NCI-H1436 treated with DMSO at 0.1 percent for 48 hours (cell line): ENCODE measurements around the gene ZNF341.
"Not testable (repeated sequence)": the region's sequence is repeated elsewhere in the genome, so short reads cannot be mapped to it uniquely, and the experiment has no call there.

Source experiments
- DNase-seq: peaks from one replicate; lab custom pipeline; 2025; lab: John Stamatoyannopoulos, UW

The ZNF341 gene

DNA sequence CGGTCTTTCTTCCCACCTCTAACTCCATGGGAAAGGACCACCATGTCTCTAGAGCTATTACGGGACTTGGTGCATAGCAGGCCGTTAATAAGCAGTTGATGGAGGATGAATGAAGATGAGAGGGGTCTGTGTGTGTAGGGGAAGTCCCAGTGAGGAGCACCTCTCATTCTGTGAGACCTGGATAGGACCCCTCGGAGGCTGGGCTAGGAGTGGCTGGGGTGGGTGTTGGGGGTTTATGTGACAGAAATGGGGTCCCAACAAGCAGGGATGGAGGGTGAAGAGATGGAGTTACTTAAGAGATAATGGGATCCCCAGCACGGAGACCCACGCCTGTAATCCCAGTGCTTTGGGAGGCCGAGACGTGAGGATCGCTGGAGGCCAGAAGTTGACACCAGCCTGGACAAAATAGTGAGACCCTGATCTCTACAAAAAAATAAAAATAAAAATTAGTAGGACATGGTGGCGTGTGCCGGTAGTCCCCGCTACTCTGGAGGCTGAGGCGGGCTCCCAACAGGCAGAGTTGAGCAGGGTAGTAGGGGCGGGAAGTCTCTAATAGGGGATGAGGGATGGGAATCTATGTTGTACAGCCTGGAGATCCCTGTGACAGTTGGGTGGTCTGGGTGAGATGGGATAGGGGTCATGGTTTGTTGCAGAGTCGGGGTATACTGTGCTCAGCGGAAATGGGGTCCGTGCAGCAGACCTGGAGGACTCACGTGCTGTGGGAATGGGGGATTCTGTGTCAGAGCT is 677 bp upstream of the ZNF341 start:
- DNase-seq = no peak

DNA sequence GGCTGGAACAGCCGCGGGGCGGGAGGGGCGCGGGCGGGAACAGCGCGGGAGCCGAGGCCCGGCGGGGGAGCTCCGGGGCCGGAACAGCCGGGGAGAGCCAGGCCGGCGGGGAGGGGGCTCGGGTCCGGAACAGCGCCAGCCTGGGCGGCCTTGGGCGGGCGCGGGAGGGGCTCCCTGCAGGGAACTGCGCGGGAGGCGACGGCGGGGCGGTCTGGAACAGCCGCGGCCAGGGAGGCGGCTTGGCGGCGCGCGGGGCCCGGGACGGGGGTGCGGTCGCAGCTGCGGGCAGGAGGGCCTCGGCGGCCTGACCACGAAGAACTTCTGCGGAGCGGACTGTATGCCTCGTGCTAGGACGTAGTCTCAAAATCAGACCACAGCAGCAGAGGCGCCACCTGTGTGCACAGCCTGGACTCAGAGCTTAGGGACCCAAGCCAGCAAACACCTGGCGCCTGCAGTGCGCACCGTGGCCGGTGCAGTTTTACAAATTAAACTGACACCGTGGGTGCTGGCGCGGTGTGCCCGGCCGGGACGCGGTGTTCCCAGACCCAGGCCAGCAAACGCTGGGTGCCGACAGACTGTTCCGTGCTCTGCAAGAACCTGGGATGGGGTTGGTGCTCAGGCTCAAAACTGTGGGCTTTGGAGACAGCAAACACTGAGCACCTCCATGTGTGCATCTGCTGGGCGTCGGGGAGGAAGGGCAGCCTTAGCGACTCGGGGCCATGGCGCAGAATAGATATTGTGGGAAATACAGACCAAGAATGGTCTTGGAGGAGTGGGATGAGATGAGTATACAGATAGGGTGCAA is 572 bp downstream of the ZNF341 start:
- DNase-seq = no peak

- DNase-seq = no peak
These were observed 2.1 kb downstream of the ZNF341 start for GRCh38 chr20:33733654-33734576.

DNA sequence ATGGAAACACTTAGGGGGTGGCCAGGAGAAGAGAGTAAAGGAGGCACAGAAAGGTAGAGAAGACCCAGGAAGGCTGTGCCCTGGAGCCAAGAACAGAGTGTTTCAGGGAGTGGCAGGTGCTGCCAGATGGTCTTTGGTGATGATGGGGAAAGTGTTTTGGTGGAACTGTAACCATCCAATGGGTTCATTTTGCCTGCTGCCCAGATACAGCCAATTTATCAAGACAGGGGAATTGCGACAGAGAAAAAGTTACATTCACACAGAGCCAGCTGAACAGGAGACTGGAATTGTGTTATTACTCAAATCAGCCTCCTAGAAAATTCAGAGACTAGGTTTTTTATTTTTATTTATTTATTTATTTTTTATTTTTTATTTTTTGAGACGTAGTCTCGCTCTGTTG is 5.2 kb downstream of the ZNF341 start:
- DNase-seq = no peak

DNA sequence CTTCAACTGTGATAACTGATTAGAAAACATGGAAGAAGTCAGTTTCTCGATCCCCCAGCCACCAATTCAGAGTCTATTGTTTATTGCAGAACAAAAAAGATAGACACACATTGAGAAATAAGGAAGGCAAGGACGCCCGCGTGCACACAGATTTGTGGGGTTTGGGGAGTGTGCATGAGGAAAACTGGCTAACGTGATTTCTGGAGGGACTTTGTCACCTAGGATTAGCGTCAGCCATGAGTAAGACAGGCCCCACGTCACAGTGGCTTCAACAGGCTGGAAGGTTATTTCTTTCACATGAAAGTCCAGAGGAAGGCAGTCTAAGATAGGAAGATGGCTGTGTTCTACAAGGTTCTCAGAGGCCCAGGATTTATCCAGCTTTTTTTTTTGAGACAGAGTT is 7.7 kb downstream of the ZNF341 start:
- no peak for DNase-seq

DNA sequence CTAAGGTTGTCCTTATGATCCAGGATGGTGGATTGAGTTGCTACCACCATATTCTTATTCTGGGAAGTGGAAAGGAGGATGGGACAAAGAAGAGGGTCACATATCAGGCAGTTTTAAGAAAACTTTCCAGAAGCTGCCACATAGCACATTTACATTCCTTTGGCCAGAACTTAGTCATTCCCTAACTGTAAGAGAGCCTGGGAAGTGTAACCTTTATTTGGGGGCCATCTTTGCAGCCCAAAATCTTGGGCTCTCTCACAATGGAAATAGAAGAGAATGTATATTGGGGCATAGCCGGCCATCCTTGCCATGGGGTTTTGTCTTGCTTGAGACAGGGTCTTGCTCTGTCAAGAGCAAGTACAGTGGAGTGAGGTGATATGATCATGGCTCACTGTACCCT is 8.4 kb downstream of the ZNF341 start:
- no peak for DNase-seq

DNA sequence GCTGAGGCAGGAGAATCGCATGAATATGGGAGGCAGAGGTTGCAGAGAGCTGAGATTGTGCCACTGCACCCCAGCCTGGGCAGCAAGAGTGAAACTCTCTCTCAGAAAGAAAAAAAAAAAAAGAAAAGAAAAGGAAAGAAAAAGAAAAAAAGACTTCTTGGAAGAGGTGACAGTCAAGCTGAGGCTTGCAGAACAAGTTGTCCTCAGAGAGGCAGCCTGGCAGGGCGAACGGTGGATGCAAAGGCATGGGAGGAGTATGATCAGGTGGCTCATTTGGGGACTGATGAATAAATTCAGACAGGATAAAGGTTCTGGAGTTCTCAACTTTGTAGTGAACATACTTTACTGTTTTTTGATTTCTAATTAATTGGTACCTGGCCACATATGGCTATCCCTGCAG is 12.4 kb downstream of the ZNF341 start:
- DNase-seq = no peak

GRCh38 chr20:33744773-33745385 is 13.1 kb downstream of the ZNF341 start:
- no peak for DNase-seq

- no peak for DNase-seq
These were observed 14.7 kb downstream of the ZNF341 start for GRCh38 chr20:33746325-33746998.

GRCh38 chr20:33751775-33752174 is 20.0 kb downstream of the ZNF341 start:
- no peak for DNase-seq

GRCh38 chr20:33753143-33753542 is 21.3 kb downstream of the ZNF341 start:
- no peak for DNase-seq

DNA sequence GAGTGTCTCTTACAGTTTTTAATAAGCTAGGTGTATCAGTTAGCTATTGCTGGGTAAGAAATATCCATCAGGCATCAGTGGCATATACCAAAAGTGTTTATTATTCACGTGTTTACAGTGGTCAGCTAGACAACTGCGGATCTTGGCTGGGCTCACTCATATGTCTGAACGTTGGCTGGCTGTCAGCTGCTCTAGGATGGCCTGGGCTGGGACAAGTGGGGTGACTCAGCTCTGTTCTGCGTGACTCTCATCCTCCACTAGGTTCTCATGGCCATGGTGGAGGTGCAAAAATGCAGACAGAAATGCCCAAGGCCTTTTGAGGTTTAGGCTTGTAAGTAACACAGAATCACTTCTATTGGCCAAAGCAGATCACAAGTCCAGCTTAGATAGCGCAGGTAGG is 22.0 kb downstream of the ZNF341 start:
- DNase-seq = no peak

- not testable (repeated sequence) for DNase-seq
These were observed 24.2 kb downstream of the ZNF341 start for GRCh38 chr20:33755936-33756490.

DNA sequence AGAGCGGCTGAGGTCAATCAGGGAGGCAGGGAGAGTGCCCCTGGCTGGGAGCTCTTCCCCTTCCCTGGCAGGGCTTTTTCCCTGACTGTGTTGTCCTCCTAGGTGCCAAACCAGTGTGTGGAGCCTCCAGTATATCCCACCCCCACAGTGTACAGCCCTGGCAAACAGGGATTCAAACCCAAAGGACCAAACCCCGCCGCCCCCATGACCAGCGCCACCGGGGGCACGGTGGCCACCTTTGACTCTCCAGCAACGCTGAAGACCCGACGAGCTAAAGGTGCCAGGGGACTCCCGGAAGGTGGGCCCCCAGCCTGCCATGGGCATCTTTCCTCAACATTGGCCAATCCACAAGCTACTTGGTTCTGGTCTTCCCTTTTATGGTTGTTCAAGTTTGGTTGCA is 25.2 kb downstream of the ZNF341 start:
- no peak for DNase-seq

GRCh38 chr20:33757458-33757857 is 25.7 kb downstream of the ZNF341 start:
- no peak for DNase-seq

GRCh38 chr20:33761698-33762250 is 30.0 kb downstream of the ZNF341 start:
- no peak for DNase-seq

DNA sequence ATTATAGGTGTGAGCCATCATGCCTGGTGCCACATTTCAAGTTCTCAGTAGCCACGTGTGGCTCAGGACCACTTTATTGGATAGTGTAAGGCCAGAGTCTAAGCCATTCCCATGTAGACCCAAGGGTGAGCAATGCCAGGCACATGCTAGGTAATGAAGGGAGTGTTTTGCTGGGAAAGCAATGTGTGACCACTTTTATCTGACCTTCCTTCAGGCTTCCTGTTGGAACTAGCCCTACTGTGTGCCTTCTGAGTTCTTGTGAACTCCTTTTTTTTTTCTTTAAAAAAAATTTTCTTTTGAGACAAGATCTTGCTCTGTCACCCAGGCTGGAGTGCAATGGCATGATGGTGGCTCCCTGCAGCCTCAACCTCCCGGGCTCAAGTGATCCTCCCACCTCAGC is 33.3 kb downstream of the ZNF341 start:
- no peak for DNase-seq

- DNase-seq = no peak
These were observed 33.8 kb downstream of the ZNF341 start for GRCh38 chr20:33765592-33765991.

- DNase-seq = no peak
These were observed 34.9 kb downstream of the ZNF341 start for GRCh38 chr20:33766686-33767085.

GRCh38 chr20:33767777-33768138 is 36.0 kb downstream of the ZNF341 start:
- no peak for DNase-seq

DNA sequence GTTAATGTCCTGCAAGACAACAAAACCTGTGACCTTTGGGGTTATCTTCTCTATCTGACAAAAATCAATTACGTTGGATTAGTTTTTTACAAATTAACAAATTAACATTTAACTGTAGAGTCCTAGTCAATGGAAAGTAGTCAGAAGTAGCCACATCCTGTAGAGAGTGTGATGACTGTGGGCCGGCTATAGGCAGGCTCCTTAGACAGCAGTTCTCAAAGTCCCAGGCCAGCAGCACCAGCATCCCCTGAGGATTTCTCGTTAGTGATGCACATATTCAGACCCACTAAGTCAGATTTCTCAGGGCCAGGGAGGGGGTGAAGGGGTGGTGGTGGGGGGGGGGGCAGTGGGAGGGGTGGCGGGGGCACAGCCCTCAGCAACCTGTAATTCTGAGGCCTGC is 37.2 kb downstream of the ZNF341 start:
- DNase-seq = no peak
